GM12865 (cell line): ENCODE data around the gene CSNK2A2.

Source experiments
- DNase-seq: peaks from one replicate; pipeline ENCODE4 v3.0.0; 2010; ENCODE audit warnings: low read depth
- H3K4me3 ChIP-seq: 2 replicates; pipeline ENCODE4 v1.5.1; 2011; ENCODE audit warnings: mild to moderate bottlenecking, low read depth, low read length, control low read depth
- CTCF ChIP-seq: IDR thresholded peaks from 2 replicates; pipeline ENCODE4 v1.5.1; 2011; ENCODE audit warnings: low read length, control low read depth, low read depth, inconsistent platforms; ENCODE audit not compliant: insufficient read depth; ENCODE audit errors: missing control alignments

Gene CSNK2A2

GRCh38 chr16:58128181-58128631, 69.7 kb downstream of the CSNK2A2 start:
- peak overlapping the region; percentile 99 for H3K4me3 ChIP-seq
- no peak for DNase-seq
- no peak for TF ChIP-seq CTCF

- no peak for DNase-seq
- no peak for TF ChIP-seq CTCF
- H3K4me3 ChIP-seq: peak overlapping the region; percentile 99
These were observed 70.3 kb downstream of the CSNK2A2 start for GRCh38 chr16:58127634-58128033.

- H3K4me3 ChIP-seq: peak overlapping the region; percentile 99; the same call in 1 of the 2 replicates
- TF ChIP-seq CTCF: peak; percentile 8
- peak; percentile 46 for DNase-seq
These were observed 70.8 kb downstream of the CSNK2A2 start for GRCh38 chr16:58127033-58127556.

- no peak for TF ChIP-seq CTCF
- H3K4me3 ChIP-seq: no peak overlapping the region
- DNase-seq: no peak
These were observed 71.4 kb downstream of the CSNK2A2 start for GRCh38 chr16:58126451-58126961.

GRCh38 chr16:58125781-58126335, 72.0 kb downstream of the CSNK2A2 start:
- no peak for TF ChIP-seq CTCF
- DNase-seq: no peak
- H3K4me3 ChIP-seq: no peak overlapping the region

- H3K4me3 ChIP-seq: no peak overlapping the region
- DNase-seq: no peak
- no peak for TF ChIP-seq CTCF
These were observed 72.9 kb downstream of the CSNK2A2 start for GRCh38 chr16:58125041-58125440.

- TF ChIP-seq CTCF: no peak
- no peak for DNase-seq
These were observed 73.3 kb downstream of the CSNK2A2 start for GRCh38 chr16:58124601-58124915.

More at GRCh38 chr16:58124601-58124915, 73.3 kb downstream of the CSNK2A2 start:
- H3K4me3 ChIP-seq: no peak overlapping the region
